Measurements from ENCODE around the gene TBC1D16.

GRCh38 chr17:80081596-80081995 is 45.9 kb upstream of the TBC1D16 start:
- no peak for TF ChIP-seq CTCF (IDR thresholded peaks at IDR 0.05)
- no peak for TF ChIP-seq POLR2A (IDR thresholded peaks at IDR 0.05)

Data from right lobe of liver (tissue), 4 donors.